HL-60 (cell line): ENCODE results near the gene ANKRD12.

Experiments used
- DNase-seq, 2 experiments: peaks; one replicate each; pipeline ENCODE4 v3.0.0-alpha.2; 2010 to 2020; ENCODE audit warnings: low read depth in 1 of 2, low spot score in 1 of 2
- H3K27ac ChIP-seq: fragments of 250-450 bp; sonication (Bioruptor Pico); replicated peaks from 2 replicates; pipeline ENCODE4 v1.5.1; 2020; ENCODE audit warnings: mild to moderate bottlenecking, moderate library complexity
- H3K27me3 ChIP-seq: fragments of 250-450 bp; sonication (Bioruptor Pico); 2 replicates; pipeline ENCODE4 v1.5.1; 2021; ENCODE audit warnings: mild to moderate bottlenecking, moderate library complexity; ENCODE audit not compliant: insufficient read depth, poor library complexity, severe bottlenecking
- H3K4me3 ChIP-seq: replicated peaks from 2 replicates; pipeline ENCODE4 v1.5.1; 2011; ENCODE audit warnings: mild to moderate bottlenecking, control low read depth, low read length; ENCODE audit not compliant: insufficient read depth
- CTCF ChIP-seq: IDR thresholded peaks from one replicate; pipeline ENCODE4 v1.5.1; 2011; ENCODE audit warnings: low read length, control low read depth, inconsistent platforms; ENCODE audit not compliant: insufficient read depth
- GABPA ChIP-seq: IDR thresholded peaks from 2 replicates; pipeline ENCODE4 v1.6.1; 2012; ENCODE audit warnings: low read depth
- POLR2AphosphoS5 ChIP-seq: IDR thresholded peaks from 2 replicates; pipeline ENCODE4 v1.6.1; 2012; ENCODE audit warnings: low read depth
- REST ChIP-seq: IDR thresholded peaks from 2 replicates; pipeline ENCODE4 v1.6.1; 2012; ENCODE audit warnings: low read depth; ENCODE audit not compliant: insufficient replicate concordance
- SPI1 ChIP-seq: IDR thresholded peaks from 2 replicates; pipeline ENCODE4 v1.6.1; 2012; ENCODE audit warnings: low read depth, mild to moderate bottlenecking, borderline replicate concordance

ANKRD12 gene

GRCh38 chr18:9217743-9218451 is 81.3 kb downstream of the ANKRD12 start:
- TF ChIP-seq SPI1 (no peak), POLR2AphosphoS5 (no peak), REST (no peak), CTCF (no peak), GABPA (no peak)
- no peak overlapping the region for H3K27ac ChIP-seq
- no peak overlapping the region for H3K4me3 ChIP-seq
- DNase-seq = no peak
- no peaks in the 10 kb centered on the region for H3K27me3 ChIP-seq

- no peak overlapping the region for H3K4me3 ChIP-seq
- DNase-seq = no peak
- no peaks in the 10 kb centered on the region for H3K27me3 ChIP-seq
- no peak overlapping the region for H3K27ac ChIP-seq
- TF ChIP-seq GABPA (no peak), CTCF (no peak), REST (no peak), POLR2AphosphoS5 (no peak)
Observed at GRCh38 chr18:9221040-9221439, 84.5 kb downstream of the ANKRD12 start.

GRCh38 chr18:9221661-9222060 is 85.1 kb downstream of the ANKRD12 start:
- H3K27ac ChIP-seq = no peak overlapping the region
- H3K27me3 ChIP-seq = no peaks in the 10 kb centered on the region
- TF ChIP-seq REST (no peak), POLR2AphosphoS5 (no peak)
- H3K4me3 ChIP-seq = no peak overlapping the region
- no peak for DNase-seq
